Measurements from ENCODE around the gene PCOLCE2.
"Not testable (repeated sequence)": the region's sequence is repeated elsewhere in the genome, so short reads cannot be mapped to it uniquely, and the experiment has no call there.

The PCOLCE2 gene

GRCh38 chr3:142888099-142888480 is 793 bp downstream of the PCOLCE2 start:
- DNase-seq: peak; percentile 86
- H3K4me1 ChIP-seq: peaks cover 11% of the 10 kb centered on the region
- H3K4me3 ChIP-seq (ENCODE audit: low read depth, low read length): peak overlapping the region; percentile 84
- no peaks in the 10 kb centered on the region for H3K36me3 ChIP-seq
- TF ChIP-seq CTCF (IDR thresholded peaks at IDR 0.05; ENCODE audit: low read depth, low read length): no peak
- H3K27me3 ChIP-seq: no peaks in the 10 kb centered on the region
- H3K9me3 ChIP-seq: no peaks in the 10 kb centered on the region

GRCh38 chr3:142886940-142887339 is 1.9 kb downstream of the PCOLCE2 start:
- no peak for TF ChIP-seq CTCF (IDR thresholded peaks at IDR 0.05; ENCODE audit: low read depth, low read length)
- H3K9me3 ChIP-seq: no peaks in the 10 kb centered on the region
- no peaks in the 10 kb centered on the region for H3K36me3 ChIP-seq
- DNase-seq: no peak
- peak overlapping the region; percentile 84 for H3K4me3 ChIP-seq (ENCODE audit: low read depth, low read length)
- H3K4me1 ChIP-seq: peaks cover 8% of the 10 kb centered on the region
- H3K27me3 ChIP-seq: no peaks in the 10 kb centered on the region

GRCh38 chr3:142886021-142886420 is 2.9 kb downstream of the PCOLCE2 start:
- H3K4me1 ChIP-seq: peaks cover 8% of the 10 kb centered on the region
- H3K27me3 ChIP-seq: no peaks in the 10 kb centered on the region
- no peak for DNase-seq
- H3K4me3 ChIP-seq (ENCODE audit: low read depth, low read length): no peak overlapping the region
- no peaks in the 10 kb centered on the region for H3K36me3 ChIP-seq
- H3K9me3 ChIP-seq: no peaks in the 10 kb centered on the region
- TF ChIP-seq CTCF (IDR thresholded peaks at IDR 0.05; ENCODE audit: low read depth, low read length): no peak

- DNase-seq: no peak
- peaks cover 8% of the 10 kb centered on the region for H3K4me1 ChIP-seq
These were observed 4.4 kb downstream of the PCOLCE2 start for GRCh38 chr3:142884531-142884930.

GRCh38 chr3:142883534-142883933 is 5.3 kb downstream of the PCOLCE2 start:
- H3K4me1 ChIP-seq; H3K36me3 ChIP-seq; H3K9me3 ChIP-seq; H3K27me3 ChIP-seq; DNase-seq; H3K4me3 ChIP-seq (ENCODE audit: low read depth, low read length): not testable (repeated sequence)

More at GRCh38 chr3:142884531-142884930, 4.4 kb downstream of the PCOLCE2 start:
- Histone ChIP-seq H3K4me3 (ENCODE audit: low read depth, low read length) (no peak overlapping the region), H3K9me3 (no peaks in the 10 kb centered on the region), H3K36me3 (no peaks in the 10 kb centered on the region), H3K27me3 (no peaks in the 10 kb centered on the region)
- no peak for TF ChIP-seq CTCF (IDR thresholded peaks at IDR 0.05; ENCODE audit: low read depth, low read length)

- Histone ChIP-seq H3K4me3 (ENCODE audit: low read depth, low read length) (no peak overlapping the region), H3K36me3 (no peaks in the 10 kb centered on the region; the same call in 1 of the 2 replicates), H3K9me3 (no peaks in the 10 kb centered on the region), H3K4me1 (no peaks in the 10 kb centered on the region; the same call in 1 of the 2 replicates), H3K27me3 (no peaks in the 10 kb centered on the region)
- DNase-seq: no peak
- TF ChIP-seq CTCF (IDR thresholded peaks at IDR 0.05; ENCODE audit: low read depth, low read length): no peak
These were observed 7.2 kb downstream of the PCOLCE2 start for GRCh38 chr3:142881445-142882224.

Data from BE2C (cell line).